Suprapubic skin (tissue), 4 donors: ENCODE measurements around the gene ATXN7.

Experiments used
- POLR2A ChIP-seq, 2 donors: fragments of 450-650 bp; IDR thresholded peaks; one replicate each; pipeline ENCODE4 v1.6.1; 2017; ENCODE audit warnings: antibody characterized with exemption in 2 of 2, mild to moderate bottlenecking in 2 of 2, moderate library complexity in 2 of 2
- POLR2AphosphoS5 ChIP-seq, 3 donors: sonication (generic); formaldehyde crosslinking; IDR thresholded peaks; one replicate each; pipeline ENCODE4 v1.6.1; 2017; ENCODE audit warnings: antibody characterized with exemption in 3 of 3
- TF ChIP-seq, protein P1 (sequence below), 2 donors: fragments of 200-600 bp in 1 of 2; fragments of 450-650 bp in 1 of 2; sonication (generic) in 1 of 2; IDR thresholded peaks; one replicate each; pipeline ENCODE4 v1.5.1; 2016 to 2019; ENCODE audit warnings: antibody characterized with exemption in 2 of 2, mild to moderate bottlenecking in 1 of 2, moderate library complexity in 1 of 2

DNA sequence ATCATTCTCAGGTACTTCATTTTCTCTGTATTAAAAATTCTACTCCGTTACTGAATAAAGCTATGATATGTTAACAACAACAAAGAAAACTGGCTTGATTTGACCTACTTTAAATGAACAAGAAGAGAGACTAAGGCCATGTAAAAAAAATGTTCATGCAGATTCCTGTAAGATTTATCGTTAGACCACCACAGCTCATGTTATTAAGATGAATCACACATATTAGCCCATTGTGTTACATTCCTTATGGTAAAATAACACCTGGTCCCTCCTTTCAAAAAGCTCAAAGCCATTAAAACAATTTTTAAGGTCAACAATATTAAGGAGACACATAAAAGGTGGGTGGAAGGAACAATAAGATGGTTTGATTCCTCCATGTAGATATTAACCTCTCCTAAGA is 6.4 kb upstream of the ATXN7 start:
- TF ChIP-seq, protein P1, sequence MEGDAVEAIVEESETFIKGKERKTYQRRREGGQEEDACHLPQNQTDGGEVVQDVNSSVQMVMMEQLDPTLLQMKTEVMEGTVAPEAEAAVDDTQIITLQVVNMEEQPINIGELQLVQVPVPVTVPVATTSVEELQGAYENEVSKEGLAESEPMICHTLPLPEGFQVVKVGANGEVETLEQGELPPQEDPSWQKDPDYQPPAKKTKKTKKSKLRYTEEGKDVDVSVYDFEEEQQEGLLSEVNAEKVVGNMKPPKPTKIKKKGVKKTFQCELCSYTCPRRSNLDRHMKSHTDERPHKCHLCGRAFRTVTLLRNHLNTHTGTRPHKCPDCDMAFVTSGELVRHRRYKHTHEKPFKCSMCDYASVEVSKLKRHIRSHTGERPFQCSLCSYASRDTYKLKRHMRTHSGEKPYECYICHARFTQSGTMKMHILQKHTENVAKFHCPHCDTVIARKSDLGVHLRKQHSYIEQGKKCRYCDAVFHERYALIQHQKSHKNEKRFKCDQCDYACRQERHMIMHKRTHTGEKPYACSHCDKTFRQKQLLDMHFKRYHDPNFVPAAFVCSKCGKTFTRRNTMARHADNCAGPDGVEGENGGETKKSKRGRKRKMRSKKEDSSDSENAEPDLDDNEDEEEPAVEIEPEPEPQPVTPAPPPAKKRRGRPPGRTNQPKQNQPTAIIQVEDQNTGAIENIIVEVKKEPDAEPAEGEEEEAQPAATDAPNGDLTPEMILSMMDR (IDR thresholded peaks at IDR 0.05), result no peak
- TF ChIP-seq POLR2A (IDR thresholded peaks at IDR 0.05) (no peak), POLR2AphosphoS5 (IDR thresholded peaks at IDR 0.05) (no peak)
